Gastrocnemius medialis (tissue), 4 donors: ENCODE results near the gene CLEC20A. TPM values are rescaled to one million over a fixed set of nuclear protein-coding genes. Genes with fewer than 3 reads are reported as not detected.

ENCODE experiments used
- ATAC-seq, 2 donors: fragments of 150-250 bp; one replicate each; pipeline ENCODE4 v1.9.1; 2016
- DNase-seq, 2 donors: peaks; one replicate each; pipeline ENCODE4 v3.0.0-alpha.2; 2019
- H3K27ac ChIP-seq, 4 donors: fragments of 200-600 bp; sonication (generic); 1 replicate in 1 of 4; 2 replicates in 3 of 4; pipeline ENCODE4 v1.5.1; 2016 to 2018; ENCODE audit warnings: mild to moderate bottlenecking in 2 of 4, moderate library complexity in 1 of 4
- H3K27me3 ChIP-seq, 3 donors: fragments of 200-600 bp; sonication (generic) in 2 of 3; 1 replicate in 1 of 3; 2 replicates in 2 of 3; pipeline versions ENCODE4 v1.5.1 to v1.6.0; 2016 to 2019; ENCODE audit warnings: mild to moderate bottlenecking in 1 of 3, moderate library complexity in 1 of 3
- H3K36me3 ChIP-seq, 2 donors: fragments of 200-600 bp; sonication (generic) in 1 of 2; one replicate each; pipeline ENCODE4 v1.5.1; 2017 to 2018
- H3K4me1 ChIP-seq, 2 donors: fragments of 200-600 bp; sonication (generic) in 1 of 2; one replicate each; pipeline ENCODE4 v1.5.1; 2016 to 2017; ENCODE audit warnings: mild to moderate bottlenecking in 2 of 2
- H3K4me3 ChIP-seq, 4 donors: fragments of 200-600 bp; sonication (generic) in 3 of 4; 1 replicate in 1 of 4; 2 replicates in 3 of 4; pipeline ENCODE4 v1.5.1; 2016 to 2019; ENCODE audit warnings: mild to moderate bottlenecking in 2 of 4
- H3K9me3 ChIP-seq, 3 donors: fragments of 200-600 bp; sonication (generic) in 2 of 3; 1 replicate in 1 of 3; 2 replicates in 2 of 3; pipeline ENCODE4 v1.5.1; 2016 to 2019
- CTCF ChIP-seq, 5 experiments: fragments of 450-650 bp in 3 of 5; fragments of 200-600 bp in 2 of 5; sonication (generic) in 2 of 5; IDR thresholded peaks in 4 of 5; conservative IDR thresholded peaks in 1 of 5; 1 replicate in 4 of 5; 2 replicates in 1 of 5; pipeline ENCODE4 v1.5.1; 2016 to 2019; ENCODE audit warnings: antibody characterized with exemption in 5 of 5, mild to moderate bottlenecking in 3 of 5, moderate library complexity in 3 of 5
- POLR2A ChIP-seq, 2 donors: fragments of 450-650 bp; IDR thresholded peaks; one replicate each; pipeline ENCODE4 v1.6.1; 2017; ENCODE audit warnings: antibody characterized with exemption in 2 of 2, mild to moderate bottlenecking in 2 of 2, moderate library complexity in 2 of 2
- in situ Hi-C, 4 donors: fragments of 200-750 bp; cut with MboI; loops; one replicate each; pipeline versions ENCODE4 v1.15.0 to v1.8.0; 2017; ENCODE audit warnings: low sequenced_read_pairs in 4 of 4
- intact Hi-C: fragments of 100-400 bp; cut with DNase I; formaldehyde crosslinking; loops from one replicate; pipeline ENCODE4 v1.15.1; 2023; ENCODE audit warnings: low total_unique reads
- total RNA-seq, 4 donors: library from RNA; depleted of rRNA; stranded (reverse); fragments of >200 nt; gene quantifications; one replicate each; pipeline versions ENCODE4 v1.1.0 to v1.2.3, GENCODE V29; 2016

The CLEC20A gene
- total RNA-seq, 4 donors from 2014 or later: not detected

- no peak overlapping the region for H3K4me3 ChIP-seq
- ATAC-seq (no peak), DNase-seq (no peak)
- no peak overlapping the region for H3K27ac ChIP-seq
- TF ChIP-seq CTCF (IDR thresholded peaks at IDR 0.05 in 4 of 5, conservative IDR thresholded peaks at IDR 0.05 in 1 of 5) (no peak), POLR2A (IDR thresholded peaks at IDR 0.05) (no peak)
- H3K36me3 ChIP-seq: no peaks in the 10 kb centered on the region
- H3K9me3 ChIP-seq: no peaks in the 10 kb centered on the region
- intact Hi-C loops (no loop called here), in situ Hi-C loops (loop anchor here in 3 of 4 donors (5.0 to 25.0 kb wide), 3 partner anchors 223 to 833 kb away; partner anchors contain the start of gene AXDND1 (in 2 of the 3))
- no peaks in the 10 kb centered on the region for H3K27me3 ChIP-seq
- peaks cover 0 to 8% of the 10 kb centered on the region in 2 donors for H3K4me1 ChIP-seq
Observed at GRCh38 chr1:178528953-178529335, 32.2 kb upstream of the CLEC20A start.

- Histone ChIP-seq H3K27me3 (no peaks in the 10 kb centered on the region), H3K4me1 (peaks cover 0 to 8% of the 10 kb centered on the region in 2 donors), H3K9me3 (no peaks in the 10 kb centered on the region), H3K36me3 (no peaks in the 10 kb centered on the region), H3K4me3 (no peak overlapping the region), H3K27ac (no peak overlapping the region)
- TF ChIP-seq CTCF (IDR thresholded peaks at IDR 0.05 in 4 of 5, conservative IDR thresholded peaks at IDR 0.05 in 1 of 5): no peak
- TF ChIP-seq POLR2A (IDR thresholded peaks at IDR 0.05): no peak
- in situ Hi-C loops (loop anchor here in 3 of 4 donors (5.0 to 25.0 kb wide), 3 partner anchors 224 to 834 kb away; partner anchors contain the start of gene AXDND1 (in 2 of the 3)), intact Hi-C loops (no loop called here)
- ATAC-seq: no peak
- DNase-seq: no peak
Observed at GRCh38 chr1:178528228-178528952, 31.6 kb upstream of the CLEC20A start.

- no peak overlapping the region for H3K27ac ChIP-seq
- peaks cover 0 to 4% of the 10 kb centered on the region in 2 donors for H3K4me1 ChIP-seq
- intact Hi-C loops (no loop called here), in situ Hi-C loops (loop anchor here in 3 of 4 donors (5.0 to 25.0 kb wide), 3 partner anchors 225 to 835 kb away; partner anchors contain the start of gene AXDND1 (in 2 of the 3))
- no peak for TF ChIP-seq CTCF (IDR thresholded peaks at IDR 0.05 in 4 of 5, conservative IDR thresholded peaks at IDR 0.05 in 1 of 5)
- no peak for TF ChIP-seq POLR2A (IDR thresholded peaks at IDR 0.05)
- ATAC-seq (no peak), DNase-seq (no peak)
- H3K9me3 ChIP-seq: no peaks in the 10 kb centered on the region
- H3K27me3 ChIP-seq: no peaks in the 10 kb centered on the region
- no peak overlapping the region for H3K4me3 ChIP-seq
- no peaks in the 10 kb centered on the region for H3K36me3 ChIP-seq
Observed at GRCh38 chr1:178527117-178527516, 30.4 kb upstream of the CLEC20A start.

GRCh38 chr1:178521241-178521640 lies 24.5 kb upstream of the CLEC20A start:
- no peaks in the 10 kb centered on the region for H3K36me3 ChIP-seq
- H3K4me3 ChIP-seq: no peak overlapping the region
- no peak overlapping the region for H3K27ac ChIP-seq
- no peaks in the 10 kb centered on the region for H3K9me3 ChIP-seq
- in situ Hi-C loops (loop anchor here in 2 of 4 donors (25.0 kb wide), 1 partner anchor 209 kb away; no protein-coding TSS in a partner anchor), intact Hi-C loops (no loop called here)
- no peaks in the 10 kb centered on the region for H3K4me1 ChIP-seq
- H3K27me3 ChIP-seq: no peaks in the 10 kb centered on the region
- DNase-seq (no peak), ATAC-seq (no peak)
- TF ChIP-seq POLR2A (IDR thresholded peaks at IDR 0.05) (no peak), CTCF (IDR thresholded peaks at IDR 0.05 in 4 of 5, conservative IDR thresholded peaks at IDR 0.05 in 1 of 5) (no peak)
